Right ventricle myocardium superior (tissue), 1 donor: Measurements from ENCODE around the gene CIAO3. TPM values are rescaled to one million over a fixed set of nuclear protein-coding genes. Genes with fewer than 3 reads are reported as not detected.
"Not testable (repeated sequence)": the region's sequence is repeated elsewhere in the genome, so short reads cannot be mapped to it uniquely, and the experiment has no call there.

Source experiments
- ATAC-seq: fragments of 200-7000 bp; cut with Tn5 transposase; one replicate; pipeline ENCODE4 v1.9.1; 2020; ENCODE audit warnings: mild to moderate bottlenecking; ENCODE audit not compliant: poor library complexity
- DNase-seq: peaks from one replicate; pipeline ENCODE4 v3.0.0-alpha.2; 2020
- intact Hi-C: fragments of 100-400 bp; cut with DNase I; formaldehyde crosslinking; loops from one replicate; pipeline ENCODE4 v1.11.2; 2022
- total RNA-seq: library from RNA; stranded (reverse); fragmentation: NEBNext Ultra II Directional; extraction: Animal tissue kit (Norgen Biotek cat#: 25700); gene quantifications from one replicate; pipeline ENCODE4 v1.2.1, GENCODE V29; 2021
- donor health status: DM: no; HTN: yes; CAD: no; lungs with severe emphysema.

Gene CIAO3
- total RNA-seq, 1 donor from 2014 or later, result 29.2 TPM

DNA sequence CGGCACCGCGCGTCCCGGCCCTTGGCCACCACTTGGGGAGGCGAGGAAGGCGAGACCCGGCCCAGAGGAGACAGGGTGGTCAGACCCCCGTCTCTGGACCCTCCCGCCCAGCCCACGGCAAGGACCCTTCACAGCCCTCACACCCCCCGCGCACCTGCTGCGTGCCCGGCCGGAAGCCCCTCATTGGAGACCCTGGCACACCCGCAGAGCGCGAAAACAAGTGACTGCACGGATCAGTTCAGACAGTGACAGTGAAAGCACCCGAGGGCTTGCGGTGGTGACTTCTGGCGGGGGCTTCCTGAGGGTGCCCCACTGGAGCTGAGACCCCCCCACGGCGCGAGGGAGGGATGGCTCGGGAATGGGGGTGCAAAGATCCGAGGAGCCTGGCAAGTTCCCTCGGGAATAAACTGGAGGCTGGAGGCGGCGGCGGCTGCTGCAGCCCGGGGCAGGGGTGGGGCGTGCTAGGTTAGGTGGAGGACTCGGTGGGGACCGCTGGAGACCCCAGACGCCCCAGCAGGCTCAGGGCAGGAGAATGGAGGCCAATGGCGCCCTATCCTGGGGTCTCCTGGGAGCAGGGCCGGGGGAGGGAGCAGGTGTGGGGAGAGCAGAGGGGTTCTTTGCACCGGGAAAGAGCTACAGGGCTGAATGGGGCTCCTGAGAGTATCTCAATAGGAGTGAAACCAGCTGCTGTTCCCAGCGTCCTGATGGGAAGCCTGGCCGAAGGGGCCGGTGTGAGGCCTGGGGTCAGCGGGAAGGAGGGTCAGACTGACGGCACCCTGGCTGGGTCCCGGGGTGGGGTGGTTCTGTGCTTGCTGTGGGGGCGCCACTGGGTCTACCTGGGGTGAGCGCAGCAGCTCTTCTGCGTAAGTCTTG is 34.4 kb downstream of the CIAO3 start:
- ATAC-seq, result no peak
- DNase-seq, result no peak
- intact Hi-C loops, result no loop called here

- no peak for DNase-seq
- intact Hi-C loops, result no loop called here
- ATAC-seq, result no peak
Measured at GRCh38 chr16:705431-706188, 35.2 kb downstream of the CIAO3 start, which contains the start of gene FBXL16. Gene FBXL16, minus strand, starts transcription at chr16:705801. Its CDS starts 8,396 bp downstream, at chr16:697405.

DNA sequence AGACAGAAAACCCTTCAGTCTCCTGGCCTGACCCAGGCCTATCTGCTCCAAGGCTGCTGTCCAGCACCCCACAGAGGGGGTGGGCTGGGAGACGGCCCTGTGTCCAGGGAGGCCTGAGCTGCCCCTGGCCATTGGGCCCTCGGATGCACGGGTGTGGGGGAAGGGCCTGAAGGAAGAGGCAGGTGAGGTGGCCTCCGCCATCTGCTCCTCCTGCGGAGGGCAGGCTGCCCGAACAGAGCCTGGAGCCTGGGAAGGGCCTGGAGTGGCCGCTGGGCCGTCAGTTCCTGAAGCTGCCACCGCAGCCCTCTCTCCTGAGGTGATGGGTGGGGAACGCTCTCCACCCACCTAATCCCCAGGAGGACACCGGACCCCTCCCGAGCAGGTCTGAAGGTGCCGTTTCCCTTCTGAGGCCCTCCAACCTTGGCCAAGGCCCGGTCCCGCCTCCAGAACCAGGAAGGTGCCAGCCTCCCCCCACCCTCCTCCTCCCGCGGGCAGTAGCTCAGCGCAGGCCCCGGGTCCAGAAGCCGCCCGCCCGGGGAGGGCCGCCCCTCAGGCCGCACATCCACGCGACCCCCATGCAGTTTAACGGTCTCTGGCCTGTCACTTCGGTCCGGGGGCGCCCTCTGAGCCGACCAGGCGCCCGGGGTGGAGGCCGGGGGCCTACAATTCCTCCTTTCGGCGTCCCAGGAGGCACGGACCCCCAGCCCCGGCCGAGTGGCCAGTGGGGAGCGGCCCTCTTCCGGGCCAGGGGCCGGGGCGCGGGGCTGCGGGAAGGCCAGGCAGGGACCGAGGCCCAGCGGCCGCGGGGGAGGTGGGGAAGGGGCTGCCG is 36.0 kb downstream of the CIAO3 start:
- intact Hi-C loops, result no loop called here
- ATAC-seq (no peak), DNase-seq (no peak)

DNA sequence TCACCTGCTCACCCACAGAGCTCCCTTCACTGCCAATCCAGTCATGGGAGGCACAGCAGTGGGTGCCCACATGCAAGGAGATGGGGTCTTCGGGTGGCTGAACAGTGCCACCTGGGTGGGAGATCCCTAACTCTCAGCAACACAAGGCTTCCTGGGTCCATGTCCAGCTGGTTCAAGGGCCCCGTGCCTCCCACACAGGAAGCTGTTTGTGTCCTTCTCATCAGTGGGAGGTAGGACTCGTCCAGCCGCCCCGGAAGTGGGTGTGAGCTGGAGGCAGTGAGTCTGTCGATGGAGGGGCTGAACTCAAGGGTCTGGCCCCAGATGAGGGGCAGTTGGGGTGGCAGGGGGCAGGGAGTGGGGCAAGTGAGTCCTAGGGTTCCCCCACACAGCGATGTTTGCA is 36.8 kb downstream of the CIAO3 start:
- ATAC-seq (no peak), DNase-seq (no peak)
- intact Hi-C loops, result no loop called here

DNA sequence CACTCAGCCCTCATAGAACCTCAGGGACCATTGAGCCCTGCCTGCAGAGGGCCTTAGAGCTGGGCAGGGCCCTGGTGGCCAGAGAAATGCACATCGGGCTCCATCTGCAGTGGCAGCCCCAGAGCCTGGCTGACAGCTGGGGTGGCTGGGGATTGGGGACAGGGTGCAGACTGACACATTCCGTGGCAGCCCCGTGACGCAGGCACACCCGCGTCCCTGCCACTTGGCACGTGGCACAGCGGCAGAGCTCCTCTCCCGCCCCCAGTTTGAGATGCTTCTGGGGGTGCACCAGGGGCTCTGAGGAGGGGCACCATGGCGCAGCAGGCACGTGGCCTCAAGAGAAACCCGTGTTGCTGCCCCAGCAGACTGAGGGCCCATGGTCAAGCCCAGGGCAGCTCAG is 37.4 kb downstream of the CIAO3 start:
- ATAC-seq, result no peak
- intact Hi-C loops, result no loop called here

DNA sequence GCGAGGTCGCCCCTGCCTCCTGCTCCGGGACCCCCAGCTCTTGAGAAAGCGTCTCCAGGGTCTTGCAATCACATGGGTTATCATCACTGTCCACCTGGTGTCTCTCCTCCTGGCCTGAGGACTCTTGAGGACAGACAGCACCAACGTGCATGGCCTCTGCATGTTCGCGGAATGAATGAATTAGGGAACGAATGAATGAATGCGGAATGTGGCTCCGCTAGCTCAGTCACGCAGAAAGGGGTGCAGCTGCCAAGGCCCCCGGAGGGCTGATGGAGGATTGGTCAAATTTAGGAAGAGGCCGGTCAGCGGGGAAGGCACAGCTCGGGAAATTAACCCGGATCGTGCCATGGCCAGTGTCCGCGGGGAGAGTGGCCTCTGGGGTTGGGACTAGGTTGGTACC is 38.5 kb downstream of the CIAO3 start:
- intact Hi-C loops, result no loop called here
- no peak for DNase-seq
- no peak for ATAC-seq

More for the DNA sequence above, 37.4 kb downstream of the CIAO3 start:
- DNase-seq, result no peak

- intact Hi-C loops, result no loop called here
- DNase-seq (no peak), ATAC-seq (peak; percentile 80)
Measured at GRCh38 chr16:700684-701584, 39.9 kb downstream of the CIAO3 start.

DNA sequence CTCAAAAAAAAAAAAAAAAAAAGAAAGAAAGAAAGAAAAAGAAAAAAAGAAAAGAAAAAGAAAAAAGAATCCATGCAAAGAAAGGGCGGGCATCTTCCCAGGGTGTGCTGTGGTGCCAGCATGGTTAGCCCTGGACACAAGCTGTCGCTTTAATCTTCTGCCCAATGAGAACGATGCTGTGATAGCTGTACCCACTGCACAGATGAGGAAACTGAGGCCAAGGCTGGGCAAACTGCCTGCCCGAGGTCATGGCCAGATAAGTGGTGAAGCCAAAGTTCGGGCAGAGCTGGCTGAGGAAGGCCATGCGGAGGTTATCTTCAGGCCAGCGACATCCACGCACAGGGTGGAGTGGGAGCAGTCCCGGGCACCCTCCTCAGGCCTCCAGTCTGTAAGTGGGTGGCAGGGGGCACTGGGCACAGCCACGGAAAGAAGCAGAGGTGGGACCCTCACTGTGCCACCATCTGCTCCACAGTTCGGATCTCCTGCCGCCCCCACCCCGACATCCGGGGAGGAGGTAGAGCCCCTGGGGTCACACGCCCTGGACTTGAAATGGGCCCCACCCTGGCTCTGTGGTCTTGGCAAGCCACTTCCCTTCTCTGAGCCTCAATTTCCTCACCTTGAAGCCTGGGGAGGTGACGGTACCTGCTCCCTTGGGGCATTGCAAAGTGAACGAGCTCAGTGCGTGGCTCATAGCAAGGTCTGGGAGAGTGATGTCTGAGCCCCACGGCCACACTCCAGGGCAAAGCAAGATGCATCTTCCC is 41.7 kb downstream of the CIAO3 start:
- intact Hi-C loops, result no loop called here
- no peak for ATAC-seq
- DNase-seq, result no peak

DNA sequence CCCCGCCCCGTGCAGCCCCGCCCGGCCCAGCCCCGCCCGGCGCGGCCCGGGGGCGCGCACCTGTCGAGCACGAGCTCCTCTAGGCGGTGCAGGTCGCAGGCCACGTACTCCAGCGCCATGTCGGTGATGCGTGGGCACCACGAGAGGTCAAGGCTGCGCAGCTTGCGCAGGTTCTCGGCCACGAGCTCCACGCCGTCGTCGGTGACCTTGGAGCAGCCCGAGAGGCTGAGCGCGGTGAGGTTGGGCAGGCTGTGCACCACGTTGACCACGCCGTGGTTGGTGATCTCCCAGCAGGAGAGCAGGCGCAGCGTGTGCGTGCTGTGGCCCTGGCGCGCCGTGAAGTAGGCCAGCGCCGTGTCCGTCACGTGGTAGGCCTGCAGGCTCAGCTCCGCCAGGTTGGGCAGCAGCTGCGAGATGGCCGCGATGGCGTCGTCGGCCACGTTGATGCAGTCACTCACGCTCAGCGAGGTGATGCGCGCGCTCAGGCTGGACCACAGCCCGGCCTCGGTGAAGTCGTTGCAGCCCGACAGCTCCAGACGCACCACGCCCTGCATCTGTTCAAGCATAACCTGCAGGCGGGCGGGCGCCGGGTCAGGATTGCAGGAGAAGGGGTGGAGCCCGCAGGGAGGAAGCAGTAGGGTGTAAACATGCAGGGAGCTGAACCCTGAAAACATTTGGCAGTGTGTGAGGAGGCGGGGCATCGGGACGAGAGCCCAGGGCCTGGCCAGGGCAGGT is 45.3 kb downstream of the CIAO3 start:
- no peak for DNase-seq
- intact Hi-C loops, result no loop called here
- ATAC-seq, result peak; percentile 13

GRCh38 chr16:694863-695354 is 45.9 kb downstream of the CIAO3 start:
- DNase-seq, result no peak
- no peak for ATAC-seq
- intact Hi-C loops, result no loop called here

DNA sequence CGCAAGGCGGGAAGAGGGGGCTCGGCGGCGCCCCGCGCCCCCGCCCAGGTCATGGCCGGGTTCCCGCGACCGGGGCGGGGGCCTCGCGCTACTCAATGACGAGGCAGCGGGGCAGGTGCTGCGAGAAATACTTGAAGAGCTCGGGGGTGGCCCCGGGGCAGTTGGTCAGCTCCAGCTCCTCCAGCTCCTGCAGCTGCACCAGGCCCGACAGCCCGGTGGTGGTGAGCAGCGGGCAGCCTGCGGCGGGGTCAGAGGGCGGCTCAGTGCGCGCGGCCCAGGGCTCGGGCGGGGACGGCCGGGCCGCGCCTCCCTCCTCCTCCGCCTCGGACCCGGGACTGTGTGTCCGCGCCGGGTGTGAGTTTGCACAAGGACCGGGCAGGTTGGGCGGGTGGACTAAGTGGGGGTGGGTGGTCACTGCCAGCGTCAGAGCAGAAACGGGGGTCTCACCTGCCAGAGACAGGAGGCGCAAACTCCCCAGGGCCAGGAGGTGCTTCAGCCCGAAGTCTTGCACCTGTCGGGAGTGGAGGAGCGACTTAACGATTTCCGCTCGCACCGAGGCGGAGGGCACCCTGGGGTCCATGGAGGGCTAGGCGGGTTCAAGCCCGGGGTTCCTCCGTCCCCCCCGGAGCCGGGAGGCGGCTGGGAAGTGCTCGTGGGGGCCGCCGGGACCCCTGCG is 46.5 kb downstream of the CIAO3 start:
- intact Hi-C loops, result no loop called here
- DNase-seq (no peak), ATAC-seq (no peak)

- intact Hi-C loops, result no loop called here
- no peak for ATAC-seq
- DNase-seq, result no peak
Measured at GRCh38 chr16:693766-694165, 47.0 kb downstream of the CIAO3 start.

DNA sequence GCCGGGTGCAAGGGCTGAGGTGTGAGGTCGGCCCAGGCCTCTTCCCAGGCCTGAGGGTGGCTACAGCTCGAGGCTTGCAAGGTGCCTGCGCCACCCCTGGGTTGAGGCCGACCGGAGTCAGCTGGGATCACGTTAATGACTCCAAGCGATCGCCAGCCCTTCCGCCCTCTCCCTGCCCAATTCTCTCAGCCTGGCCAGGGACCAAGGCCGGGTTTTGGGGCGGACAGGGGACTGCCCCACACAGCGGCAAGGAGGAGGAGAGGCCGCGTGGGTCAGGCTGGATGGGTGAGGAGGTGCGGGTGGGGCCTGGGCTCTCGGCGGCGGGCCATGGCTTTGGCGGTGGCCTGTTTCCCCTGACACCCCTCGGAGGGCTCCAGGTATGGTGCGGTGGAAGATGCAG is 47.4 kb downstream of the CIAO3 start:
- no peak for DNase-seq
- ATAC-seq, result no peak
- intact Hi-C loops, result no loop called here

- no peak for DNase-seq
- no peak for ATAC-seq
- intact Hi-C loops, result no loop called here
Measured at GRCh38 chr16:692356-693108, 48.3 kb downstream of the CIAO3 start.

GRCh38 chr16:691242-691641 is 49.6 kb downstream of the CIAO3 start:
- DNase-seq, ATAC-seq, intact Hi-C loops: not testable (repeated sequence)
